HG03039 (cell line): ENCODE data around the gene MORC3.
"Not testable (repeated sequence)": the region's sequence is repeated elsewhere in the genome, so short reads cannot be mapped to it uniquely, and the experiment has no call there.

Experiments
- ATAC-seq: cut with Tn5 transposase; IDR thresholded peaks from one replicate; pipeline ENCODE4 v1.9.1; 2021; ENCODE audit warnings: mild to moderate bottlenecking, moderate library complexity; ENCODE audit not compliant: unreplicated experiment

MORC3 gene, protein sequence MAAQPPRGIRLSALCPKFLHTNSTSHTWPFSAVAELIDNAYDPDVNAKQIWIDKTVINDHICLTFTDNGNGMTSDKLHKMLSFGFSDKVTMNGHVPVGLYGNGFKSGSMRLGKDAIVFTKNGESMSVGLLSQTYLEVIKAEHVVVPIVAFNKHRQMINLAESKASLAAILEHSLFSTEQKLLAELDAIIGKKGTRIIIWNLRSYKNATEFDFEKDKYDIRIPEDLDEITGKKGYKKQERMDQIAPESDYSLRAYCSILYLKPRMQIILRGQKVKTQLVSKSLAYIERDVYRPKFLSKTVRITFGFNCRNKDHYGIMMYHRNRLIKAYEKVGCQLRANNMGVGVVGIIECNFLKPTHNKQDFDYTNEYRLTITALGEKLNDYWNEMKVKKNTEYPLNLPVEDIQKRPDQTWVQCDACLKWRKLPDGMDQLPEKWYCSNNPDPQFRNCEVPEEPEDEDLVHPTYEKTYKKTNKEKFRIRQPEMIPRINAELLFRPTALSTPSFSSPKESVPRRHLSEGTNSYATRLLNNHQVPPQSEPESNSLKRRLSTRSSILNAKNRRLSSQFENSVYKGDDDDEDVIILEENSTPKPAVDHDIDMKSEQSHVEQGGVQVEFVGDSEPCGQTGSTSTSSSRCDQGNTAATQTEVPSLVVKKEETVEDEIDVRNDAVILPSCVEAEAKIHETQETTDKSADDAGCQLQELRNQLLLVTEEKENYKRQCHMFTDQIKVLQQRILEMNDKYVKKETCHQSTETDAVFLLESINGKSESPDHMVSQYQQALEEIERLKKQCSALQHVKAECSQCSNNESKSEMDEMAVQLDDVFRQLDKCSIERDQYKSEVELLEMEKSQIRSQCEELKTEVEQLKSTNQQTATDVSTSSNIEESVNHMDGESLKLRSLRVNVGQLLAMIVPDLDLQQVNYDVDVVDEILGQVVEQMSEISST

GRCh38 chr21:36319767-36320420 lies at the start of gene MORC3:
MORC3 (plus strand) TSS chr21:36320197; CDS start chr21:36320265, 68 bp downstream.
- peak; percentile 86 for ATAC-seq

GRCh38 chr21:36270786-36271695 lies 49.0 kb upstream of the MORC3 start:
- ATAC-seq: not testable (repeated sequence)

- no peak for ATAC-seq
Measured at GRCh38 chr21:36274128-36274527, 45.9 kb upstream of the MORC3 start.

DNA sequence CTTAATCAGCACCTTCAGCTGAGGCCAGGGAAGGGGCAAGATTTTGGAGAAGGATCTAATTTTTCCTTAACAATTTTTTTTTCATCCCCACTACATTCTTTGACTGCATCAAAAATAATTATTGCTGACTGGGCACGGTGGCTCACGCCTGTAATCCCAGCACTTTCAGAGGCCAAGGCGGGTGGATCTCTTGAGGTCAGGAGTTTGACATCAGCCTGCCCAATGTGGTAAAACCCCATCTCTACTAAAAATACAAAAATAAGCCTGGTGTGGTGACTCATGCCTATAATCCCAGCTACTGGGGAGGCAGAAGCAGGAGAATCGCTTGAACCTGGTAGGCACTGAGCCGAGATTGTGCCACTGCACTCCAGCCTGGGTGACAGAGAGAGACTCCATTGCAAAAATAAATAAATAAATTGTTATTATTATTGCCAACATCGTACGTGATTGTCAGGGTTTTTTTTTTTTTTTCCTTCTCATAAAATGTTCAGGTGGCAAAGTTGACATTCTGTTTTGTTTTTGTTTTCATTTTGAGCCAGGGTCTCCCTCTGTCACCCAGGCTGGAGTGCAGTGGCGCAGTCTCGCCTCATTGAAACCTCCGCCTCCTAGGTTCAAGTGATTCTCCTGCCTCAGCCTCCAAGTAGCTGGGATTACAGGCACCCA lies 37.3 kb upstream of the MORC3 start:
- ATAC-seq: no peak

DNA sequence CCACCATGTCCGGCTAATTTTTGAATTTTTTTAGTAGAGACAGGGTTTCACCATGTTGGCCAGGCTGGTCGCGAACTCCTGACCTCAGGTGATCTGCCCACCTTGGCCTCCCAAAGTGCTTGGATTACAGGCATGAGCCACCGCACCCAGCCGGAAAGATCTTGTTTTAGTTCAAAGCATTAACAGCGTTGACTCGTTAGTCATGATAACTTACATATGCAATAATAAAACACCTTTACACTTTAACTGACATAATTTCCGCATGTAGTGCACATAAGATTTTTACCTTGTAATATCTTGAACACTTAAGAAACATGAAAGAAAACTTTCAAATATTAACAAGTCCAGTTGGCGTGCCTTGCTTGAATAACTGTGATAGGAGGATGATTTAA lies 36.8 kb upstream of the MORC3 start:
- ATAC-seq: not testable (repeated sequence)

DNA sequence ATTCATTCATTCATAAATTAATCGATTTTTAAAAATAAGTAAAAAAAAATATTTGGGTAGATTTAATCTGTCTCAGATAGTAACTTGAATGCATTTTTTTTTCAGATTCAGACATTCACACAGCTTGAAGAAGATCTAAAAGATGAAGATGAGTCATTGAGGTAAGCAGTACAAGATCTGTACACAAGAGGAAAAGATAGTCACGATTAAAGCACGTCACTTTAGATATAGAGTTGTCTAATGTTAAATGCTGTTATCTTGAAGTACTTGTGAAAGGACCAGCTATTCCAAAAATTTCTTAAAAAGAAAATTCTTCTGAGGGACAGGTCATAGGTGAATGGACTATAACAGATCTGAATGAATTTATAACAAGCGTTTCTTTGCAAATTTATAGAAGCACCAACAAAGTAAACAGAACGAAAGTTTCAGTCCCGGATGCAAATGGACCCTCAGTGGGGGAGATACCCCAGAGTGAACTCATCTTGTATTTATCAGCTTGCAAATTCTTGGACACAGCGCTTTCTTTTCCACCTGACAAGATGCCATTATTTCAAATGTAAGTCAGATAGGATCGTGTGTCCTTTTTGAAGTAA lies 31.2 kb upstream of the MORC3 start:
- no peak for ATAC-seq

- ATAC-seq: no peak
Measured at GRCh38 chr21:36291509-36291908, 28.5 kb upstream of the MORC3 start.

GRCh38 chr21:36297406-36297937 lies 22.5 kb upstream of the MORC3 start:
- ATAC-seq: no peak

DNA sequence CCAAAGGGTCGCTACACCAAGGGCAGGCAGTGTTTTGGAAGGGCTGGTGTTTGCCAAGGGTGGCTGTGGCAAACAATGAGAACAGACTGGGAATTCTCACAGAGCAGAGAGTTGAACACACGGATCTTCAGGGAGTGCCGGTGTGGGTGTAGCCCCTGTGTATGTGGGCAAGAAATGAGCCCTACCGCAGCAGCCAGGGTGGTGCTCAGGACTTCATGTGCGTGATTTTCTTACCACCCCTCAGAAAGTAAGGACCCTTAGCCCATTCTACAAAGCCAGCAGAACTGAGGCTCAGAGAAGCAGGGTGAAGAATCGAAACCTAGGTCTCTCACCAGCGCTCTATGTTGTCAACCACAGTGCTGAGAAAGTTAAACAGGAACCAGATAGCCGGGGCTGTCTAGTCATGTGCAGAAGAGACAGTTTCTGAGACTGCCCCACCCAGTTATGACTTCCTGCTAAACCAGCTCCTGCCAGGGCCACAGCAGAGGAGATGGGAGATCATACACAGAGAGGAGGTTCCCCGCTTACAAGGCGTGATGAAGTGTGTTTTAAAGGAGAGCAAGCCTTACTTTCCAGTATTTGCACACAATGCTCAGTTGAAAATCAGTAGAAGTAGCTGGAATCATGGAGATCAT lies 21.9 kb upstream of the MORC3 start:
- peak; percentile 99 for ATAC-seq

GRCh38 chr21:36306872-36307534 lies 13.0 kb upstream of the MORC3 start:
- no peak for ATAC-seq

DNA sequence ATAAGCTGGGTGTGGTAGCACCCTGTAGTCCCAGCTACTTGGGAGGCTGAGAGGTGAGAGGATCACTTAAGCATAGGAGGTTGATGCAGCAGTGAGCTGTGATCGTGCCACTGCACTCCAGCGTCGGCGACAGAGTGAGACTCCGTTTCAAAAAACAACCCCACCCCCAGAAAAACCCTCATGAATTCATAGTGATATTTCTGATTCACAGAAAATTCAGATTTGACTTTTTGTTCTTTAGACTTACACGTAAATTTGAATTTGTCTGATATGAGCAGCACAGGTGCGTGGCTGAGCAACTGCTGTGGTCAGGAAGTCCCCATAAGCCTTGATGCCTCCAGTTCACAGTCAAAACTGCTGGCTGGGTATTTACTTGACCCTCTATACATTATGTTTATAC lies 10.0 kb upstream of the MORC3 start:
- ATAC-seq: peak; percentile 71

DNA sequence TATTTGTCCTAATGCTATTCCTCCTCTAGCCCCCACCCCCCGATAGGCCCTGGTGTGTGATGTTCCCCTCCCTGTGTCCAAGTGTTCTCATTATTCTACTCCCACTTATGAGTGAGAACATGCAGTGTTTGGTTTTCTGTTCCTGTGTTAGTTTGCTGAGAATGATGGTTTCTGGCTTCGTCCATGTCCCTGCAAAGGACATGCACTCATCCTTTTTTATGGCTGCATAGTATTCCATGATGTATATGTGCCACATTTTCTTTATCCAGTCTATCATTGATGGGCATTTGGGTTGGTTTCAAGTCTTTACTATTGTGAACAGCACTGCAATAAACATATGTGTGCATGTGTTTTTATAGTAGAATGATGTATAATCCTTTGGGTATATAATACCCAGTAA lies 6.6 kb upstream of the MORC3 start:
- not testable (repeated sequence) for ATAC-seq

GRCh38 chr21:36316045-36316444 lies 4.0 kb upstream of the MORC3 start:
- not testable (repeated sequence) for ATAC-seq

- no peak for ATAC-seq
Measured at GRCh38 chr21:36316872-36317484, 3.0 kb upstream of the MORC3 start.

DNA sequence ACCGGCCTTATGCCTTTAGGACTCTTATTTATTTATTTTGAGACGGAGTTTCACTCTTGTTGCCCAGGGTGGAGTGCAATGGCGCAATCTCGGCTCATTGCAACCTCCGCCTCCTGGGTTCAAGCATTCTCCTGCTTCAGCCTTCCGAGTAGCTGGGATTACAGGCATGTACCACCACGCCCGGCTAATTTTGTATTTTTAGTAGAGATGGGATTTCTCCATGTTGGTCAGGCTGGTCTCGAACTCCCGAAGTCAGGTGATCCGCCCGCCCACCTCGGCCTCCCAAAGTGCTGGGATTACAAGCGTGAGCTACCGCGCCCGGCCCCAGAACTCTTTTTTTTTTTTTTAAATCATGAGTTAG lies 611 bp upstream of the MORC3 start:
- not testable (repeated sequence) for ATAC-seq

DNA sequence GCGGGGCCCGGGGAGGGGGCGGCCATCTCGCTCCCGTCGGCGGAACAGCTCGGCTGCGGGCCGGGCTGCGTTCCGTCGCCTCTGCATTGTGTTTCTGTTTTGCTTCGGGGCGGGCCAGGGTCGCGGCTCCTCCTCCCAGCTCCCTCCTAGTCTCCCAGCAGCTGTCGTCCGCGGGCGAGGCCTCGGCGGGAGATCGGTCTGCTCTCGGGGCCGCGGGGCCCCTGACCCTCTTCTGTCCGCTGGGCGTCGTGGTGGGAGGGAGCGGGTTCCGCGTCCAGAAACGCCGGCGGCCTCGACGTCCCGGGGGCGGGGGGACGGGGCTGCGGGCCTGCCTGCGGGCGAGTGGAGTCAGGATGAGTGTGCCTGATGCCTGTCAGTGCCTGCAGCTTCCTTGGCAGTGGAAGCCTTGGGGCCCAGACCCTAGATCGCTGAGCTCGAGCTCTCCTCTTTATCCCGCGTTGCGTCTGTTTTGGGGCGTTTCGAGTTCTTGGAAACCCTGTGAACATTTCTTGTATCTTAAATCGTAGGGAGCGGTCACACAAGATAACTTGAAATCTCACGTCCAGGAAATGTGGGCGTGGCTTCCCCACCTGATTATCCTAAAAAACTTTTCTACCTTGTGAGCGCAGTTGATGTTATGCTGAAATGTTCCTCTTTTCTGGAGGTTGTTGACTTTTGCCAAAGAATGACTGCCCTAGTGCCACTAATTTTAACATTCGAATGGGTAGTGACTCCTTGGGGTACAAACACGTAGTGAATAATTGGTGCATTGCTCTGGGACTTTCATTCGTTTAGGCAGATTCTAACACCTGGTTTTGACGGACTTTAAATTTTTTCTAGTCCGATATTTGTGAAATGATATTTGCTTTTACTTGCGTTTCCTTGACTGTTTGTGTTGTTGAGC lies 676 bp downstream of the MORC3 start:
- ATAC-seq: peak; percentile 14
